ENCODE measurements around the gene ANKHD1. TPM values are rescaled to one million over a fixed set of nuclear protein-coding genes. Genes with fewer than 3 reads are reported as not detected.

The ANKHD1 gene
- total RNA-seq, 4 donors from 2014 or later: 128 to 177 (median 143) TPM

- no peak for TF ChIP-seq CTCF (IDR thresholded peaks at IDR 0.05; ENCODE audit: low read depth)
Measured at GRCh38 chr5:140488914-140489313, 87.3 kb downstream of the ANKHD1 start.

- TF ChIP-seq CTCF (IDR thresholded peaks at IDR 0.05; ENCODE audit: low read depth): no peak
Measured at GRCh38 chr5:140497897-140498296, 96.3 kb downstream of the ANKHD1 start.

- TF ChIP-seq CTCF (IDR thresholded peaks at IDR 0.05; ENCODE audit: low read depth): no peak
Measured at GRCh38 chr5:140498591-140498990, 97.0 kb downstream of the ANKHD1 start.

DNA sequence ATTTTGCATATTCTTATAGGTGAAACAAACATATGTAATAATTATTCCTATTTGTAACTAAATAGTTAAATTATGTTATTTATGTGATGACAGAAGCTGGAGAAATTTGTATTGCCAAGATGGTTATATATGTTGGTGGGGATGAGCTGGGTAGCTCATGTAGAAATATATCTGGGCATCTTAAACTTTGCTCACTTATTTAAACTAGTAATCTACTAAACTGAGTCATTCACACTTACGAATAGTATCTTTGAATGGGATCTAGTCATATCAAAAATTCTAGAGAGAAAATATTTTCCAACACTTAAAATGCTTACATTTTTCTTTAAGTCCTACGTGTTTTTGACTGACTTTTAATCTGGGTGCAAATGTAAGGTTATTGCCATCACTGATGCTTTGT, 101.2 kb downstream of the ANKHD1 start:
- no peak for TF ChIP-seq CTCF (IDR thresholded peaks at IDR 0.05; ENCODE audit: low read depth)

DNA sequence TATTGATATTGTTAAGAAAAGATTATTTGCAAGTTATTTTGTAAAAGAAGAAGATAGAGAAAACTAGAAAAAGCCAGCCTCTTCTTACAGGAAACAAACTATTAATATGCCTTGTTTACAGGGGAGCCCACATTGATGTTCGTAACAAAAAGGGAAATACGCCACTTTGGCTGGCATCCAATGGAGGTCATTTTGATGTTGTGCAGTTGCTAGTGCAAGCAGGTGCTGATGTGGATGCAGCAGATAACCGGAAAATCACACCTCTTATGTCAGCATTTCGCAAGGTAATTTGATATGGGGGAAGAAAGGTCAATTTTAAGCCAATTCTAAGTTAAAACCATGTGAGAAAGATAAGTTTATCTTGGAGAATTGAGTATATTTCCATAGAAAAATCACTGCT, 108.3 kb downstream of the ANKHD1 start:
- TF ChIP-seq CTCF (IDR thresholded peaks at IDR 0.05; ENCODE audit: low read depth): no peak

- no peak for TF ChIP-seq CTCF (IDR thresholded peaks at IDR 0.05; ENCODE audit: low read depth)
Measured at GRCh38 chr5:140513124-140513523, 111.5 kb downstream of the ANKHD1 start.

DNA sequence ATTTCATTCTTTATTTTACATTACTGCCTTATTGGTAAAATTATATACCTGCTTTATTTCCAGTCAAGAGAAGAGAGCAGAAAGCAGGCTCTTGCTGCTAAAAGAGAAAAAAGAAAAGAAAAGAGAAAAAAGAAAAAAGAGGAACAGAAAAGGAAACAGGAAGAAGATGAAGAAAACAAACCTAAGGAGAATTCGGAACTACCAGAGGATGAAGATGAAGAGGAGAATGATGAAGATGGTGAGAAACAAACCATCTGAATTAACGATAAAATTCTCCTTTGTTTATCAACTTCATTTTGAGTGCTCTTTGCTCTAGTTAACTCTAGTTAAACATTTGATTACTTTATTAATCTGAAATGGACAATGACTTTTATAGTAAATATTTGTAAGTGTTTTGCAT, 122.4 kb downstream of the ANKHD1 start:
- TF ChIP-seq CTCF (IDR thresholded peaks at IDR 0.05; ENCODE audit: low read depth): no peak
